Fibroblast of lung (primary cell): Measurements from ENCODE around the gene DNAH8.

ENCODE experiments used
- CTCF ChIP-seq, 2 donors: IDR thresholded peaks in 1 of 2; conservative IDR thresholded peaks in 1 of 2; 1 replicate in 1 of 2; 2 replicates in 1 of 2; pipeline ENCODE4 v1.5.1; 2011 to 2012; ENCODE audit warnings: low read length in 2 of 2, control low read depth in 1 of 2, inconsistent platforms in 1 of 2, low read depth in 1 of 2, mild to moderate bottlenecking in 1 of 2
- EZH2 ChIP-seq: IDR thresholded peaks from 2 replicates; pipeline ENCODE4 v1.5.1; 2012; ENCODE audit warnings: low read length, control low read depth, mild to moderate bottlenecking; ENCODE audit errors: missing control alignments

DNA sequence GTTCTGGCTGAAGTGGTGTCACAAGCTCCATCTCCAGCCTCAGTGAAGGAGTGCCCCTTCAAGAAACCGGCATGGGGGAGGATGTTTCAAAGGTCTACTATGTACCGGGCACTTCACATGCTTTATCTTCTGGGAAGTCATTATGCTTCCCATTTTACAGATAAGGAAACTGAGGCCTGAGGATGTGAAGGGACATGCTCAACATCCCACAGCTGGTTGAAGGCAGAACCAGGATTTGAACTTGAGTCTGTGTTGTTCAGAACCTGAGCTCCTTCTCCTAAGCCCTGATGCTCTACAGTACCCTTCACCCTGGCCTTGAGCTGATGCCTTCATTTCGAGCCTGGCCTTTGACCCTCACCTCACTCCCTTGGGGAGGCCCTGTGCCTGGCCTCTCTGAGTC, 346.5 kb downstream of the DNAH8 start:
- TF ChIP-seq CTCF (conservative IDR thresholded peaks at IDR 0.05 in 1 of 2, IDR thresholded peaks at IDR 0.05 in 1 of 2; ENCODE audit: low read depth in 1 of 2, low read length in 2 of 2) (no peak), EZH2 (no peak)
